Suprapubic skin (tissue), 4 donors: ENCODE results near the gene CASP4. TPM values are rescaled to one million over a fixed set of nuclear protein-coding genes. Genes with fewer than 3 reads are reported as not detected.

Experiments
- DNase-seq, 2 donors: peaks; one replicate each; pipeline ENCODE4 v3.0.0-alpha.2; 2019; ENCODE audit warnings: low spot score in 2 of 2
- H3K27ac ChIP-seq: fragments of 200-600 bp; sonication (generic); one replicate; pipeline ENCODE4 v1.5.1; 2019
- H3K27me3 ChIP-seq: fragments of 200-600 bp; sonication (generic); one replicate; pipeline ENCODE4 v1.5.1; 2019
- H3K36me3 ChIP-seq: fragments of 200-600 bp; sonication (generic); one replicate; pipeline ENCODE4 v1.5.1; 2019
- H3K4me1 ChIP-seq: fragments of 200-600 bp; sonication (generic); one replicate; pipeline ENCODE4 v1.5.1; 2019
- H3K4me3 ChIP-seq: fragments of 200-600 bp; sonication (generic); one replicate; pipeline ENCODE4 v1.5.1; 2019; ENCODE audit warnings: mild to moderate bottlenecking
- H3K9me3 ChIP-seq: fragments of 200-600 bp; sonication (generic); one replicate; pipeline ENCODE4 v1.5.1; 2019
- EP300 ChIP-seq: sonication (generic); formaldehyde crosslinking; IDR thresholded peaks from one replicate; pipeline ENCODE4 v1.6.1; 2017; ENCODE audit warnings: antibody characterized with exemption
- POLR2A ChIP-seq, 2 donors: fragments of 450-650 bp; IDR thresholded peaks; one replicate each; pipeline ENCODE4 v1.6.1; 2017; ENCODE audit warnings: antibody characterized with exemption in 2 of 2, mild to moderate bottlenecking in 2 of 2, moderate library complexity in 2 of 2
- POLR2AphosphoS5 ChIP-seq, 3 donors: sonication (generic); formaldehyde crosslinking; IDR thresholded peaks; one replicate each; pipeline ENCODE4 v1.6.1; 2017; ENCODE audit warnings: antibody characterized with exemption in 3 of 3
- WGBS: methylation state at CpG from one replicate; pipeline ENCODE4 v1.1.5; 2018; 5-methylcytosine and 5-hydroxymethylcytosine counted together
- total RNA-seq, 4 donors: library from RNA; depleted of rRNA; stranded (reverse); fragments of >200 nt; gene quantifications; one replicate each; pipeline ENCODE4 v1.1.0, GENCODE V29; 2016
- TF ChIP-seq, protein P1 (sequence below), 2 donors: fragments of 200-600 bp in 1 of 2; fragments of 450-650 bp in 1 of 2; sonication (generic) in 1 of 2; IDR thresholded peaks; one replicate each; pipeline ENCODE4 v1.5.1; 2016 to 2019; ENCODE audit warnings: antibody characterized with exemption in 2 of 2, mild to moderate bottlenecking in 1 of 2, moderate library complexity in 1 of 2

CASP4 gene
- total RNA-seq, 4 donors from 2014 or later = 98.3 to 272 (median 129) TPM

DNA sequence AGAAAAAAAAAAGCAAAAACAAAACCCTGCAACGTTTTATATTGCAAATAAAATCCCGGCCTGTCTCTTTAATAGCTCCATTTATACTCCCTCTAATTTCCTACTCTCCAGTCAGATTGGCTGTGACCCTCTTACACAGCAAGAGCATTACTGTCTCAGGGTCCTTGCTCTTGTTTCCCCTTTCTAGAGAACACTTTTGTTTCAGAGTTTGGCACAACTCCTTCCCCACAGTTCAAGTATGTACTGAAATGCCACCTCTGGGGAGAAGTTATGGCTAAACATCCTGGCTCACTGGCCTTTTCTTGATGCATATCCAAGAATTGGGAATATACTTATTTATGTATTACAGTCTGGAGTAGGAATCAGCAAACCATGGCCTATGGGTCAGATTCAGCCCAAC is 72.7 kb downstream of the CASP4 start:
- H3K9me3 ChIP-seq = no peaks in the 10 kb centered on the region
- WGBS = 48% methylated on average over 2 of the region's 2 CpGs
- peaks cover 7% of the 10 kb centered on the region for H3K4me1 ChIP-seq
- TF ChIP-seq POLR2AphosphoS5 (IDR thresholded peaks at IDR 0.05) (no peak), POLR2A (IDR thresholded peaks at IDR 0.05) (no peak), EP300 (no peak)
- TF ChIP-seq, protein P1, sequence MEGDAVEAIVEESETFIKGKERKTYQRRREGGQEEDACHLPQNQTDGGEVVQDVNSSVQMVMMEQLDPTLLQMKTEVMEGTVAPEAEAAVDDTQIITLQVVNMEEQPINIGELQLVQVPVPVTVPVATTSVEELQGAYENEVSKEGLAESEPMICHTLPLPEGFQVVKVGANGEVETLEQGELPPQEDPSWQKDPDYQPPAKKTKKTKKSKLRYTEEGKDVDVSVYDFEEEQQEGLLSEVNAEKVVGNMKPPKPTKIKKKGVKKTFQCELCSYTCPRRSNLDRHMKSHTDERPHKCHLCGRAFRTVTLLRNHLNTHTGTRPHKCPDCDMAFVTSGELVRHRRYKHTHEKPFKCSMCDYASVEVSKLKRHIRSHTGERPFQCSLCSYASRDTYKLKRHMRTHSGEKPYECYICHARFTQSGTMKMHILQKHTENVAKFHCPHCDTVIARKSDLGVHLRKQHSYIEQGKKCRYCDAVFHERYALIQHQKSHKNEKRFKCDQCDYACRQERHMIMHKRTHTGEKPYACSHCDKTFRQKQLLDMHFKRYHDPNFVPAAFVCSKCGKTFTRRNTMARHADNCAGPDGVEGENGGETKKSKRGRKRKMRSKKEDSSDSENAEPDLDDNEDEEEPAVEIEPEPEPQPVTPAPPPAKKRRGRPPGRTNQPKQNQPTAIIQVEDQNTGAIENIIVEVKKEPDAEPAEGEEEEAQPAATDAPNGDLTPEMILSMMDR (IDR thresholded peaks at IDR 0.05) = no peak
- H3K27ac ChIP-seq = no peak overlapping the region
- H3K36me3 ChIP-seq = no peaks in the 10 kb centered on the region
- no peaks in the 10 kb centered on the region for H3K27me3 ChIP-seq
- no peak for DNase-seq
- H3K4me3 ChIP-seq = no peak overlapping the region

DNA sequence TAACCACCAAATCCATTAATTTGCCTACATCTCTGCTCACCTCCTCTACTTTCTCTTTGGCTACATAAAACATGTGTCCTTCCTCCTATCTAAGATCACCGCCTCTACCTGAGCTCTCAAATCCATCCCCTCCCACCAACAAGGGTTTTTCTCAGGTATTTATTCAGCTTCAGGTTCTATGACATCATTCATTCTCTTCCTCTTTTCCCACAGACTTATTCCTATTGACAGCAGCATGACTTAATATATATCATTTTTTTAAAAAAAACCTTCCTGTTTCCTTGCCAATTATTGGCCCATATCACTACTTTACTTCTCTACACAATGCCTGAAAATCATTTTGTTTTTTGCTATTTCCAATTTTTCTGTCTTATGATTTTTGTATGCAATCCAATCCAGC is 74.5 kb downstream of the CASP4 start:
- WGBS = 94% methylated on average over 1 of the region's 1 CpG
- no peak for DNase-seq

More for the DNA sequence above, 74.5 kb downstream of the CASP4 start:
- no peak overlapping the region for H3K4me3 ChIP-seq
- H3K4me1 ChIP-seq = peaks cover 7% of the 10 kb centered on the region
- no peaks in the 10 kb centered on the region for H3K9me3 ChIP-seq
- no peaks in the 10 kb centered on the region for H3K36me3 ChIP-seq
- no peaks in the 10 kb centered on the region for H3K27me3 ChIP-seq
- TF ChIP-seq EP300 = no peak
- TF ChIP-seq POLR2AphosphoS5 (IDR thresholded peaks at IDR 0.05) = no peak
- TF ChIP-seq, protein P1 (IDR thresholded peaks at IDR 0.05) = no peak
- no peak for TF ChIP-seq POLR2A (IDR thresholded peaks at IDR 0.05)
- H3K27ac ChIP-seq = no peak overlapping the region

Other genes starting within 250 kb of the CASP4 start
- gene CASP12, start 70.1 kb downstream of the CASP4 start, total RNA-seq = not detected
- not detected for gene CASP5, start 54.6 kb upstream of the CASP4 start, total RNA-seq
- 10 to 100 TPM; 20.1 to 35.7 (median 28.3) TPM for gene CASP1, start 66.6 kb upstream of the CASP4 start, total RNA-seq
- 1 to 10 TPM; 1.6 to 9.0 (median 3.5) TPM for gene CARD16, start 76.8 kb upstream of the CASP4 start, total RNA-seq
- 10 to 100 TPM in 3 of 4 donors, not detected in 1; 11.6 to 26.0 (median 16.5) TPM for gene CARD18, start 171.2 kb upstream of the CASP4 start, total RNA-seq